RWPE1 (cell line): ENCODE results near the gene CDK6.

Source experiments
- CTCF ChIA-PET: fragments of 350-600 bp; sonication (Branson Sonifier 250); formaldehyde crosslinking; extraction: SDS; loops from one replicate; lab custom pipeline; 2021; lab: Yijun Ruan, JAX
- POLR2A ChIA-PET: fragments of 400-600 bp; formaldehyde crosslinking; extraction: SDS; loops from one replicate; lab custom pipeline; 2020; ENCODE audit warnings: antibody characterized with exemption; ENCODE audit not compliant: low non-redundant PET; lab: Yijun Ruan, JAX
- DNase-seq: peaks from one replicate; pipeline ENCODE4 v3.0.0; 2012; ENCODE audit warnings: low spot score
- H3K27ac ChIP-seq: fragments of 450-650 bp; 2 replicates; pipeline ENCODE4 v1.5.1; 2017
- TF ChIP-seq, protein P1 (sequence below): fragments of 450-650 bp; conservative IDR thresholded peaks from 2 replicates; pipeline ENCODE4 v1.5.1; 2017; ENCODE audit warnings: low read depth, mild to moderate bottlenecking

CDK6 gene

DNA sequence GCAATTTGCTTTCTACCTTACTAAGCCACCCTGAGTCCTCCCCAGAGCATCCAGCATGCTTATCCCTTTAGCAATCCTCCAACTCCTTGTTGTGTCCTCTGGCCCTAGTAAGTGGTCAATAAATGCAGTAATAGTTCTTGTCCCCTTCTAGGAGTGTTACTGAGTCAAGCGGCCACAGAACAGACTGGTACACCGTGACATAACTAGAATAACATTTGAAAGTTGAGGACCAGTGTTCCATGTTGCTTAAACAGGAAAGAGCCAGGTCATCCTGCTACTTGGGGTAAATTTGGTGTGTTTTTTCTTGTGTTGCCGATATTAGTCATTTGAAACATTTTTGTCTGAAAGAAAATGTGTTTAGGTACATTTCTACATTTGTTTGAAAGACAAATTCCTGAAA lies 4.8 kb upstream of the CDK6 start:
- TF ChIP-seq, protein P1, sequence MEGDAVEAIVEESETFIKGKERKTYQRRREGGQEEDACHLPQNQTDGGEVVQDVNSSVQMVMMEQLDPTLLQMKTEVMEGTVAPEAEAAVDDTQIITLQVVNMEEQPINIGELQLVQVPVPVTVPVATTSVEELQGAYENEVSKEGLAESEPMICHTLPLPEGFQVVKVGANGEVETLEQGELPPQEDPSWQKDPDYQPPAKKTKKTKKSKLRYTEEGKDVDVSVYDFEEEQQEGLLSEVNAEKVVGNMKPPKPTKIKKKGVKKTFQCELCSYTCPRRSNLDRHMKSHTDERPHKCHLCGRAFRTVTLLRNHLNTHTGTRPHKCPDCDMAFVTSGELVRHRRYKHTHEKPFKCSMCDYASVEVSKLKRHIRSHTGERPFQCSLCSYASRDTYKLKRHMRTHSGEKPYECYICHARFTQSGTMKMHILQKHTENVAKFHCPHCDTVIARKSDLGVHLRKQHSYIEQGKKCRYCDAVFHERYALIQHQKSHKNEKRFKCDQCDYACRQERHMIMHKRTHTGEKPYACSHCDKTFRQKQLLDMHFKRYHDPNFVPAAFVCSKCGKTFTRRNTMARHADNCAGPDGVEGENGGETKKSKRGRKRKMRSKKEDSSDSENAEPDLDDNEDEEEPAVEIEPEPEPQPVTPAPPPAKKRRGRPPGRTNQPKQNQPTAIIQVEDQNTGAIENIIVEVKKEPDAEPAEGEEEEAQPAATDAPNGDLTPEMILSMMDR = no peak
- H3K27ac ChIP-seq = no peak overlapping the region
- CTCF ChIA-PET = no interaction called here
- DNase-seq = no peak
- POLR2A ChIA-PET = no interaction called here

DNA sequence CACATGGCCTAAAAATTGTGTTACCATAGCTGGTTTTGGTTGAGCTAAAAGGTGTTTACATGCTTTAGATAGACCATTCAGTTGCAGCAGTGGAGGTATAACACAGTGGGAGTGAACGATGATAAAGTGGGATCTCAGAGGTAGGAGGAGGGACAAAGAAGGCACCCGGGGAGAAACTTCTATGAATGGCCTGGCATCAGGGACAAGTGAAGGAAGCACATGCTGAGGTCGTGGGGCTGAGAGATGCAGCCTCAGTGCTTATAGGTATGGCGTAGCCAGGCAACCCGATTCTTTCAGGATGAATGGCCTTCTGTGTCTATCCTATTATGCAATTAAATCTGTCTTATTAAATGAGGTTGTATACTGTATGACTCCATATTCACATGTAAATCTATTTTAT lies 3.9 kb upstream of the CDK6 start:
- H3K27ac ChIP-seq = no peak overlapping the region
- POLR2A ChIA-PET = no interaction called here
- no peak for DNase-seq
- TF ChIP-seq, protein P1 = no peak
- CTCF ChIA-PET = interaction anchor here (0.6 kb wide), 1 partner anchor 199 kb away, joined by 3 read pairs; no protein-coding TSS in a partner anchor

DNA sequence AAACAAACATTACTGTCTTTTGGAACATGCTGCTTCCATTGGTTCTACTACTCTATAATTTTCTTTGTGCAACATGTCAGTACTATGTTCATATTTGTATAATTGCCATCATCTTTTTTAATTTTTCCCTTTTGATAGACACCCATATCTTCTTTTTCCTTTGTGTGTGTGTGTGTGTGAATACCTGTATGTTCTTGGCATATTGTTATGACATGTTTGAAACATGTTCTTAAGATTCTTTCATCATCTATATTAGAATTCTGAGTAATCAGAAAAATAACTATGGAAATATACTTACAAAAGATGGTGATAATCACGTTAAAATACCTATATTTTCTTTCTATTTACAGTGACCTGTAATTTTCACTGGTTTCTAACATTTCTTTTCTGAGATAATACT lies 3.5 kb upstream of the CDK6 start:
- ChIA-PET CTCF (interaction anchor here (0.6 kb wide), 1 partner anchor 200 kb away, joined by 3 read pairs; no protein-coding TSS in a partner anchor), POLR2A (no interaction called here)
- no peak for DNase-seq
- H3K27ac ChIP-seq = no peak overlapping the region
- TF ChIP-seq, protein P1 = no peak

DNA sequence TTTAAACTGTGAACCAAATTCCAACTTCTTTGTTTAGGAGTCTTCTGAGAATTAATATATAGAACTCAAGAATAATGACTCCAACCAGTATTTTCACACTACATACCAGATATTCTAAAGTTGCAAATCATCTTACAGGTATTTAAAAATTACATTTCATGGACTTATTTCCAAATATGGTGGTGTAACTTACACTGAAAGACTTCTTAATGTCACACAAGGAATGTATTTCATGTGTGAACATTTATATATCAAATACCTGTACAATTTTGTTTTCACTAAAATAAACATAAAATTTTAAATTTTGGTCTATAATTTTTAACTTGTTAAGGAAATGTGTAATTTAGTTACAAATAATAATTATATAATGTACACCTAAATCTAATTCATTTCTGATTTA lies 2.6 kb upstream of the CDK6 start:
- ChIA-PET CTCF (no interaction called here), POLR2A (no interaction called here)
- no peak for DNase-seq
- TF ChIP-seq, protein P1 = no peak
- H3K27ac ChIP-seq = no peak overlapping the region

DNA sequence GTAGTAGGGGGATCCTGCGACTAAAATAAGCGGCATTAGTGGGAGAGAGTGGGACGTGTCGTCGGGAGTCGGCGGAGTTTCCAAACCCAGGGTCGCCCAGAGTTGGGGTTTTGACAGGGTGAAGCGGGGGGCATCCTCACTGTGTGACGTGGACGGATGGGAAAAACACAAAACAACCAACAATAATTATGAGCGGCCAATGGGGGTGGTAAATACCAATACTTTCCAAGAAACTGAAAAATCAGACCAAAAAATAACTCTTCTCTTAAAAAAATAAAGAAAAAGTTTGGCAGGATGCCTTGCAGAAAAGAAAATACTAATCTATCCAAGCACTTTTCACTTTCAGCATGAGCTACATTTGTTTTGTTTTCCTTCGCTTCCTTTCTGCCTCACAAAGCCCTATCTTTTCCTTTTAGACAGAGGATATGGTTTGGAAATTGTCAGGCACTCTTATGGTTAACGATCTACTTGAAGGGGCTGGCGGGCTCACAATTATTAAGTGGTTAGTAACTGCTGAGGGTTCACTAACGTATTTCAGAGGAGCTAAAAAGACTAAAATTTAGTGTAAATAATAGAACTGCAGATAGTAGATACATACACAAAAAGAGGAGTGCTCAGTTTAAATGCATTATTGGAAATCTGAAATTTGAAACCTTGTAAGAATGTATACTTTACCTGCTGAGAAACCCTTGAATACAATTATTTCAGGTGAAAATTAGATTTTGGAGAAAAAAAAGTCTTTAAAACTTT lies 802 bp upstream of the CDK6 start:
- CTCF ChIA-PET = interaction anchor here (0.5 to 2.3 kb wide), 2 partner anchors 151 to 250 kb away, joined by 3 to 7 read pairs; no protein-coding TSS in a partner anchor
- peak; percentile 13 for DNase-seq
- peak overlapping the region; percentile 96 for H3K27ac ChIP-seq
- TF ChIP-seq, protein P1 = no peak
- POLR2A ChIA-PET = no interaction called here

DNA sequence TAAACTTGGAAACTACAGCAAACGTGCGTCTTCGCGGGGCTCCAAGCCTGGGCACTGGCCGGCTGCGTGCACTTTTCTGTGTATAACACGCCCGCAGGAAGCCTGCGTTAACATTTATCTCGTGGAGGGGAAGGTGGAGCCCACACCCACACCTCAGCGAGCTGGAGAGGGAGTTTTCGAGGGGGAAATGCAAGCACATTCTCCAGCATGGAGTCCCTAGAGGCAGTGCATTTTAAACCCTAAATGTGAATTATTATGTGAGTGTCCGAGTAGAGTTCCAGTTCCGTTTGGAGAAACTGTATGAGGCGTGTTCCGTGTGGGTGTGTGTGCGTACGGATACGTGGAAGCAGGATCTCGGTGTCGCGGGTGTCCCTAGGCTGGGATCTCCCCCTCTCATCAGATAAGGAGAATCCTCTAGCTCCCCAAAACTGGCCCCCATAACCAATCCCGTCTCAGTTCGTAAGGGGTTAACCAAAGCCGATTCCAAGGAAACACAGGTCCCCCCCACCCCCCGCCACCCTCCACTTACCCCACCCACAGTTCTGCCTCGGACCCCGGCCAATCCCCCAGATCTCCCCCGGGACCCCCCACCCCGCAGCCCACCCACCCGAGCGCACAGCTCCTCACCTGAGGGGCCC lies 403 bp downstream of the CDK6 start:
- DNase-seq = peak; percentile 34
- CTCF ChIA-PET = interaction anchor here (0.6 to 2.3 kb wide), 2 partner anchors 152 to 209 kb away, joined by 4 to 7 read pairs; no protein-coding TSS in a partner anchor
- TF ChIP-seq, protein P1 = no peak
- POLR2A ChIA-PET = no interaction called here
- H3K27ac ChIP-seq = peak overlapping the region; percentile 96
